Measurements from ENCODE around the gene RAI14. TPM values are rescaled to one million over a fixed set of nuclear protein-coding genes. Genes with fewer than 3 reads are reported as not detected.
"Not testable (repeated sequence)": the region's sequence is repeated elsewhere in the genome, so short reads cannot be mapped to it uniquely, and the experiment has no call there.

The RAI14 gene
- total RNA-seq, 1 donor from 2014 or later: 29.3 TPM

DNA sequence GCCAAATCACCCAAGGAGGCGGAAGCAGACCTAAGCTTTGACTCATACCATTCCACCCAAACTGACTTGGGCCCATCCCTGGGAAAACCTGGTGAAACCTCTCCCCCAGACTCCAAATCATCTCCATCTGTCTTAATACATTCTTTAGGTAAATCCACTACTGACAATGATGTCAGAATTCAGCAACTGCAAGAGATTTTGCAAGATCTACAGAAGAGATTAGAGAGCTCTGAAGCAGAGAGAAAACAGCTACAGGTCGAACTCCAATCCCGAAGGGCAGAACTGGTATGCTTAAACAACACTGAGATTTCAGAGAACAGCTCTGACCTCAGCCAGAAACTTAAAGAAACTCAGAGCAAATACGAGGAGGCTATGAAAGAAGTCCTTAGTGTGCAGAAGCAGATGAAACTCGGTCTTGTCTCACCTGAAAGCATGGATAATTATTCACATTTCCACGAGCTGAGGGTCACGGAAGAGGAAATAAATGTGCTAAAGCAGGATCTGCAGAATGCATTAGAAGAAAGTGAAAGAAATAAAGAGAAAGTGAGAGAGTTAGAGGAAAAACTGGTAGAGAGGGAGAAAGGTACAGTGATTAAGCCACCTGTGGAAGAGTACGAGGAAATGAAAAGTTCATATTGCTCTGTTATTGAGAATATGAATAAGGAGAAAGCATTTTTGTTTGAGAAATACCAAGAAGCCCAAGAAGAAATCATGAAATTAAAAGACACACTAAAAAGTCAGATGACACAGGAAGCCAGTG is 167.0 kb downstream of the RAI14 start:
- DNase-seq: no peak

GRCh38 chr5:34826347-34826746 is 170.2 kb downstream of the RAI14 start:
- DNase-seq: no peak

- DNase-seq: no peak
Measured at GRCh38 chr5:34827588-34828506, 171.7 kb downstream of the RAI14 start.

DNA sequence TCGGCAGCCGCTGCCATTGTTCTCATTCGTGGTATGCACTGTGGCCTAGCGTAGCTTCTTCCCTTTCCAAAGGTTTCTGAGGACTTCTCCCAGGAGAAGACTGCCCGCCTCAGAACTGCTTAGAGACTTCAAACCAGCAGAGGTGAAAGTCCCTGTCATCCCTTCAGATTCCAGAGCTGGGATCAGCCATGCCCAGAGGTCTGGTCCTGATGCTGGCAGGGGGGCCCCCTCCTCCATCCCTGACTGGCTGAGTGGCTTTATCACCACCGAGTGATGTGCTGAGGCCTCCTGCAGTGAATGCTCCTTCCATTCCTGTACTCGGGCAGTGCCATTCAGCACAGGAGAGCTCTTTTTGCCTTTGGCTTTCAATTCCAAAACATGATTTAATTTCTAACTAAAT is 174.7 kb downstream of the RAI14 start:
- DNase-seq: not testable (repeated sequence)

GRCh38 chr5:34831303-34831702 is 175.2 kb downstream of the RAI14 start:
- DNase-seq: no peak

- no peak for DNase-seq
Measured at GRCh38 chr5:34832568-34832967, 176.4 kb downstream of the RAI14 start.

GRCh38 chr5:34833090-34833489 is 177.0 kb downstream of the RAI14 start:
- no peak for DNase-seq

DNA sequence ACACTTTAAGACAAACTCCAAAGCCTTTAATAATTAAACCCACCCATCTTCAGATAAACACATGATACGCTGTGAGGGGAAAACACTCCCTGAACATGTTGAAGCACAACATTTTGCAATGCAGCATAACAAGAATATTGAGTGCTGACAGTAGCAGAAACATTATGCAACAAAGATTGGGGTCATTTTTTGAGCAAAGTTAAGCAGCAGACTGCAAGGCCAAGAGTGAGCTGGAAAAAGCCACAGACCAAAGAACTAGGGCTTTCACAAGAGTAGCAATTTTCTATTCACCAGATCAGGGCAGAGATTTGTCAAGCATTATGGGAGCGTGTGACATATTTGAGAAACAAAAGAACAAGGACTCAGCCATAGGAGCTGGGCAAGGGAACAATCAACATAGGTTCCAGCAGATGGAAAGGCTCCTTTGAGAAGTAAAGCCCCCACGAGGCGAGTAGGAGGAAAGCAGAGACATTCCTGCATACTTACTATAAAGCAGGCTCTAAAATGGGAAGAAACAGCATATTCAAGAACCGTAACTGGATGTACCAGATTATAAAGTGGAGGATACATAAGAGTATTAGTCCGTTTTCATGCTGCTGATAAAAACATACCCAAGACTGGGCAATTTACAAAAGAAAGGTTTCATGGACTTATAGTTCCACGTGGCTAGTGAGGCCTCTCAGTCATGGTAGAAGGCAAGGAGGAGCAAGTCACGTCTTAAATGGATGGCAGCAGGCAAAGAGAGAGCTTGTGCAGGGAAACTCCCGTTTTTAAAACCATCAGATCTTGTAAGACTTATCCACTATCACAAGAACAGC is 178.1 kb downstream of the RAI14 start:
- no peak for DNase-seq

GRCh38 chr5:34834794-34835089 is 178.6 kb downstream of the RAI14 start:
- no peak for DNase-seq

GRCh38 chr5:34835664-34836063 is 179.5 kb downstream of the RAI14 start:
- no peak for DNase-seq

GRCh38 chr5:34838785-34839714 is 182.9 kb downstream of the RAI14 start, which contains the start of gene TTC23L:
Gene TTC23L (plus strand): TSS chr5:34839164. CDS start chr5:34840672, 1,508 bp downstream.
- peak; percentile 80 for DNase-seq

DNA sequence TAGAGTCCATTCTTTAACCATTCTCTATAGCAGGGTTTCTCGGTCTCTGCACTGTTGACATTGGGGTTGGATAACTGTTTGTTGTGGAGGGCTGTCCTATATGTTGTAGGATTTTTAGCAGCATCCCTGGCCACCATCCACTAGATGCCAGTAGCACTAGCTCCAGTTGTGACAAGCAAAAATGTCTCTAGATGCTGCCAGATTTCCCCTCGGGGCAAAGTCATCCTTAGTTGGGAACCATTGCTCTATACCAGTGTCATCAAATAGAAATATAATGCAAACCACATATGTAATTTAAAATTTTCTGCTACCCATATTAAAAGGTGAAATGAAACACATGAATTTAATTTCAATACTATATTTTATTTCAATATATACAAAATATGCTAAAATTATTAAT is 185.7 kb downstream of the RAI14 start:
- no peak for DNase-seq

DNA sequence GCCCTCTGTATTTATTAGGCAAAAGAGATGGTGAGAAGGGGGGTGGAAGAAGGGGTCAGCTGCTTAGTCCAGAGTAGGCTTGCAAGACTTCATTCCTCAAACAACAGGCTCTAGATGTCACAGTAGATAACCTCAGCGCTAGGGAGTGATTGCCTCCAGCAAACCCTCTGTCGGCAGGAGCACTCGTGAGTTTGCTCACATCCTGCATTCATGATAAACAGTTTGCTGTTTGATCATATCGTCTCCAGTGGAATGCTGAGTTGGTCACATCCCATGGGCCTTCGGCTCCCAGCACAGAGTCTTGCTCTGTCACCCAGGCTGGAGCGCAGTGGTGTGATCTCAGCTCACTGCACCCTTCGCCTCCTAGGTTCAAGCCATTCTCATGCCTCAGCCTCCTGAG is 186.4 kb downstream of the RAI14 start:
- DNase-seq: no peak

DNA sequence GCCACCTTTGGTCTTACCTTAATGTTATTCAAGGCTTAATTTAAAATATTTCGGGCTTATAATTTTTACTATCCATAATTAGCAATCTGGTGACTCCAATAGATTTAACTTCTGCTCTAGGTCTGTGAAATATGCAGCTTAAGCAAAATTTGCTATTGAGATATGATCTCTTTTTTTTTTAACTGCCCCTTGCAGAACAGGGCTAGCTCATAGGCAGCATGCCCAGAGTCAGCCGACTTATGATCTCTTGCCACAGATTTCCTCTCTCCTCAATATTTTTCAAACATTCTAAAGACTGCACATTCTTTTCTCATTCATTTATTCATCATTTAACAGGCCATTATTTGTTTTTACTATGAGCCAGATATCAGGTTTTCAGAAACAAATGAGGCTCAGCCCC is 187.4 kb downstream of the RAI14 start:
- DNase-seq: no peak

GRCh38 chr5:34844106-34844505 is 188.0 kb downstream of the RAI14 start:
- DNase-seq: no peak

- DNase-seq: no peak
Measured at GRCh38 chr5:34844999-34845398, 188.9 kb downstream of the RAI14 start.

DNA sequence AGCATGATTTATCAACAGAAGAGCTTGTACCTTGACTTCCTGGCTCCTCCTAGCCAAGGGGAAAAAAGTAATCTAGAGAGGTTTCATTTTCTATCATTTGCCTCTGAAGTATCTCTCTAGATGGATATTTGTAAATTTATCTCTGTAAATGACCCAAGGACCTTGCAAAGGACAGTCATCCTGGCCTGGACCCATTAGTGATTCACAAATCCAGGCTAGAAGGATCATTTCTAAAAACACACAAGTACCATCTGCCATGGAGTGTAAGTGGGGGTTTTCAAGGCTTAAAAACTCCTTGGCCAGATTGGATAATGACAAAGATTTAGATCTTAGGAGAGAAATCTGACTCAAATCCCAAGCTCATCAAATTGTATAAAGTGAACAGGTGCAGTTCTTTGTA is 190.9 kb downstream of the RAI14 start:
- no peak for DNase-seq

DNA sequence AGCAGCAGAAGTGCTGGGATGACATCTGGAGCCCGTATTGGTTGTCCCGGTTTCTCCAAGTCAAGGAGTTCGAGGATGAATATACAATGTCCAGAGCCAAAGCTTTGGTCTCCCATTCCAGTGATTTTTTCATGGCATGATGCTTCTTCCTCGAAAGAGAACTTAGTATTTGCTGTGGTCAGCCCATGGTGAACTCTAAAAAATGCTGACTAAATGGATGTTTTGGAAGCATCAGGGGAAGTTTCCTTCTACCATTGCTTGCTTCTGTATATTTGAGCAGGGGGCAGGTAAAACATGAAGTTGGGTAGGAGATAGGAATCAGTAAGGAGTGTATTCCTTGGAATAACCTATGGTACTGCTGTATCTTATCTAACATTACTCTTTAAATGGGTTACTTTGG is 191.4 kb downstream of the RAI14 start:
- no peak for DNase-seq

DNA sequence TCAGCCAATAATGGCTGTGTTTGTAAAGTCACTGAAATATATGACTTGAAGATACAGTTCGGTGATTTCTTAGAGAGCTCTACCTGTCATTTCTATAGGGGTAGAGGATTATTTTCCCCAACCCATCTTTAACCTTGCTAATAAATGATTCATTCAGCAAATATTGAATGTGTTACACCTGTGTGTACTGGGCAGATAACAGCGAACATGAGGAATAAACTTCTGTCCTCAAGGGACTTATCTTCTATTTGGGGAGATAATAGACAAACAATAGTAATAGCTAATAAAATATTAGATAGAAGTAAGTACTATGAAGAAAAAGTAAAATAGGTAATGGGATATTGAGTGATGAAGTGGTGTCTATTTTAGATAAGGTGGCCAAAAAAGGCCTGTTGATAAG is 192.1 kb downstream of the RAI14 start:
- DNase-seq: no peak

DNA sequence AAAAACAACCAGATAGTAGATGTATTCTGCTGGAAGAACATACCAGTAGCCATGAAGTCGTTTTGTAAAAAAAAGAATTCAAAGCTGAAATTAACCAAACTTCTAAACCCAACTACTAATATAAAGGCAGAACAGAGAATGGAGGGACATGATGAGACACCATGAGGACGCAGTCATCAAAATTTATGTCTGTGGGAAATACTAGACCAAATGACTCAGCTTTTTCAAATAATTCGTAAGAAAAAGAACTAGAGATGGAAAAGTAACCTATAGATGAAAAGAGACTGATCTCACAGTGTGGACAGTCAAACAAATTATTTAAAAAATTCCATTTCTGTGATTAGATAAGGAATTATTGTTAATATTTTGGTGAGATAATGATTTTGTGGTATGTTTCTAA is 193.1 kb downstream of the RAI14 start:
- DNase-seq: no peak

GRCh38 chr5:34854459-34855174 is 198.5 kb downstream of the RAI14 start:
- no peak for DNase-seq
